NCI-H345 treated with DMSO at 0.1 percent for 48 hours (cell line): ENCODE measurements around the gene AMHR2.

Experiments
- DNase-seq: peaks from one replicate; lab custom pipeline; 2025; ENCODE audit not compliant: unreplicated experiment; lab: John Stamatoyannopoulos, UW

AMHR2 gene

GRCh38 chr12:53452159-53453077, 28.8 kb downstream of the AMHR2 start:
- peak; percentile 20 for DNase-seq

GRCh38 chr12:53453953-53454640, 30.4 kb downstream of the AMHR2 start:
- DNase-seq, result no peak

GRCh38 chr12:53454707-53455106, 31.1 kb downstream of the AMHR2 start:
- DNase-seq, result no peak

- no peak for DNase-seq
These were observed 33.2 kb downstream of the AMHR2 start for GRCh38 chr12:53456654-53457366.

GRCh38 chr12:53459097-53459496, 35.4 kb downstream of the AMHR2 start:
- DNase-seq, result no peak

GRCh38 chr12:53461059-53461458, 37.4 kb downstream of the AMHR2 start:
- DNase-seq, result no peak

- no peak for DNase-seq
These were observed 37.9 kb downstream of the AMHR2 start for GRCh38 chr12:53461591-53461990.

- DNase-seq, result no peak
These were observed 39.3 kb downstream of the AMHR2 start for GRCh38 chr12:53462935-53463334.

GRCh38 chr12:53463802-53464560, 40.3 kb downstream of the AMHR2 start:
- DNase-seq, result no peak

- no peak for DNase-seq
These were observed 41.2 kb downstream of the AMHR2 start for GRCh38 chr12:53464685-53465418.

GRCh38 chr12:53465679-53466078, 42.0 kb downstream of the AMHR2 start:
- DNase-seq, result no peak

GRCh38 chr12:53466640-53467039, 43.0 kb downstream of the AMHR2 start:
- no peak for DNase-seq

- no peak for DNase-seq
These were observed 43.4 kb downstream of the AMHR2 start for GRCh38 chr12:53467082-53467481.

GRCh38 chr12:53467880-53468279, 44.2 kb downstream of the AMHR2 start:
- no peak for DNase-seq

GRCh38 chr12:53468282-53468681, 44.6 kb downstream of the AMHR2 start:
- no peak for DNase-seq

GRCh38 chr12:53472056-53472582, 48.5 kb downstream of the AMHR2 start:
- DNase-seq, result no peak

- no peak for DNase-seq
These were observed 50.4 kb downstream of the AMHR2 start for GRCh38 chr12:53474077-53474476.

GRCh38 chr12:53474819-53475218, 51.2 kb downstream of the AMHR2 start:
- DNase-seq, result no peak

GRCh38 chr12:53476769-53477209, 53.1 kb downstream of the AMHR2 start:
- DNase-seq, result no peak

GRCh38 chr12:53478865-53479264, 55.2 kb downstream of the AMHR2 start:
- no peak for DNase-seq
